Sigmoid colon (tissue), 7 donors: Measurements from ENCODE around the gene RBP7. TPM values are rescaled to one million over a fixed set of nuclear protein-coding genes. Genes with fewer than 3 reads are reported as not detected.

ENCODE experiments used
- DNase-seq: peaks from one replicate; pipeline ENCODE4 v3.0.0-alpha.2; 2019
- H3K27ac ChIP-seq, 4 donors: fragments of 200-600 bp; sonication (generic); one replicate each; pipeline ENCODE4 v1.5.1; 2016 to 2019; ENCODE audit warnings: mild to moderate bottlenecking in 1 of 4
- H3K27me3 ChIP-seq, 3 donors: fragments of 200-600 bp; sonication (generic); one replicate each; pipeline ENCODE4 v1.5.1; 2019; ENCODE audit warnings: mild to moderate bottlenecking in 1 of 3
- H3K36me3 ChIP-seq, 4 donors: fragments of 200-600 bp; sonication (generic); one replicate each; pipeline ENCODE4 v1.5.1; 2016 to 2019
- H3K4me1 ChIP-seq, 4 donors: fragments of 200-600 bp; sonication (generic); one replicate each; pipeline ENCODE4 v1.5.1; 2017 to 2019
- H3K4me3 ChIP-seq, 4 donors: fragments of 200-600 bp; sonication (generic); one replicate each; pipeline ENCODE4 v1.5.1; 2017 to 2019; ENCODE audit warnings: mild to moderate bottlenecking in 2 of 4, moderate library complexity in 1 of 4
- H3K9me3 ChIP-seq, 4 donors: fragments of 200-600 bp in 3 of 4; sonication (generic) in 3 of 4; one replicate each; pipeline versions ENCODE4 v1.5.1 to v1.6.1; 2013 to 2019
- EP300 ChIP-seq, 4 donors: sonication (generic); formaldehyde crosslinking; IDR thresholded peaks; one replicate each; pipeline ENCODE4 v1.6.1; 2017; ENCODE audit warnings: antibody characterized with exemption in 4 of 4
- POLR2A ChIP-seq, 2 donors: fragments of 450-650 bp; IDR thresholded peaks; one replicate each; pipeline ENCODE4 v1.6.1; 2016; ENCODE audit warnings: antibody characterized with exemption in 2 of 2, mild to moderate bottlenecking in 2 of 2, moderate library complexity in 2 of 2
- POLR2AphosphoS5 ChIP-seq, 4 donors: sonication (generic); formaldehyde crosslinking; IDR thresholded peaks; one replicate each; pipeline ENCODE4 v1.6.1; 2017; ENCODE audit warnings: antibody characterized with exemption in 4 of 4
- WGBS, 2 donors: extraction: QIAGEN DNeasy Blood & Tissue Kit; methylation state at CpG; one replicate each; pipeline ENCODE4 v1.1.7; 2013; 5-methylcytosine and 5-hydroxymethylcytosine counted together
- intact Hi-C: fragments of 100-400 bp; cut with DNase I; formaldehyde crosslinking; loops from one replicate; pipeline ENCODE4 v1.15.1; 2023
- polyA plus RNA-seq, 3 donors: library from polyadenylated mRNA; stranded (reverse); fragments of 200-250 nt; gene quantifications; one replicate each; pipeline ENCODE4 v1.2.3, GENCODE V29; 2013
- total RNA-seq, 4 donors: library from RNA; depleted of rRNA; stranded (reverse); fragments of >200 nt; gene quantifications; one replicate each; pipeline ENCODE4 v1.1.0, GENCODE V29; 2016
- TF ChIP-seq, protein P1 (sequence below), 4 experiments: fragments of 450-650 bp in 3 of 4; fragments of 200-600 bp in 1 of 4; IDR thresholded peaks; one replicate each; pipeline ENCODE4 v1.5.1; 2016 to 2019; ENCODE audit warnings: antibody characterized with exemption in 4 of 4, mild to moderate bottlenecking in 3 of 4, moderate library complexity in 2 of 4
- donor health status: healthy with polysubstance abuse.
- donor health status: Bipolar disorder and iron deficiency.
- donor health status: healthy.

RBP7 gene
- total and polyA plus RNA-seq, 7 donors, result 4.2 to 13.2 (median 10.0) TPM

DNA sequence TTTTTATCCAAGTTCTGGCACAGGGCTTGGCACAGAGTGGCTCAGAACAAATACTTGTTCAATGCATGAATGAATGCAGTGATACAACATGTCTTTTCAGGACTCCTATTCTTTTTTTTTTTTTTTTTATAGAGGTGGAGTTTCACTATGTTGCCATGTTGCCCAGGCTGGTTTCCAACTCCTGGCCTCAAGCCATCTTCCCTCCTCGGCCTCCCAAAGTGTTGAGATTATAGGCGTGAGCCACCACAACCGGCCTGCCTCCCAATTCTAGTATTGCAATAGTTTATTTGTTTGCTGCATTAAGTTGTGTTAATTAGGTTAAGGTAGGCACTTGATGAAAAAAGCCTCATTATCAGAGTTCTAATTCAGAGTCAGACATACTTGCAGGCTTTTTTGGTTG lies 53.6 kb downstream of the RBP7 start:
- no peak for DNase-seq
- no peak overlapping the region for H3K27ac ChIP-seq
- no peak overlapping the region for H3K4me3 ChIP-seq
- TF ChIP-seq EP300 (IDR thresholded peaks at IDR 0.05), result no peak
- TF ChIP-seq, protein P1, sequence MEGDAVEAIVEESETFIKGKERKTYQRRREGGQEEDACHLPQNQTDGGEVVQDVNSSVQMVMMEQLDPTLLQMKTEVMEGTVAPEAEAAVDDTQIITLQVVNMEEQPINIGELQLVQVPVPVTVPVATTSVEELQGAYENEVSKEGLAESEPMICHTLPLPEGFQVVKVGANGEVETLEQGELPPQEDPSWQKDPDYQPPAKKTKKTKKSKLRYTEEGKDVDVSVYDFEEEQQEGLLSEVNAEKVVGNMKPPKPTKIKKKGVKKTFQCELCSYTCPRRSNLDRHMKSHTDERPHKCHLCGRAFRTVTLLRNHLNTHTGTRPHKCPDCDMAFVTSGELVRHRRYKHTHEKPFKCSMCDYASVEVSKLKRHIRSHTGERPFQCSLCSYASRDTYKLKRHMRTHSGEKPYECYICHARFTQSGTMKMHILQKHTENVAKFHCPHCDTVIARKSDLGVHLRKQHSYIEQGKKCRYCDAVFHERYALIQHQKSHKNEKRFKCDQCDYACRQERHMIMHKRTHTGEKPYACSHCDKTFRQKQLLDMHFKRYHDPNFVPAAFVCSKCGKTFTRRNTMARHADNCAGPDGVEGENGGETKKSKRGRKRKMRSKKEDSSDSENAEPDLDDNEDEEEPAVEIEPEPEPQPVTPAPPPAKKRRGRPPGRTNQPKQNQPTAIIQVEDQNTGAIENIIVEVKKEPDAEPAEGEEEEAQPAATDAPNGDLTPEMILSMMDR (IDR thresholded peaks at IDR 0.05), result no peak
- TF ChIP-seq POLR2A (IDR thresholded peaks at IDR 0.05), result no peak
- H3K27me3 ChIP-seq, result no peaks in the 10 kb centered on the region
- 48 to 85% methylated on average over 3 of the region's 3 CpGs for WGBS, 2 donors
- H3K9me3 ChIP-seq, result no peaks in the 10 kb centered on the region
- H3K36me3 ChIP-seq, result peaks cover 0 to 10% (median 0%) of the 10 kb centered on the region in 4 donors
- peaks cover 0 to 49% (median 28%) of the 10 kb centered on the region in 4 donors for H3K4me1 ChIP-seq
- intact Hi-C loops, result no loop called here

DNA sequence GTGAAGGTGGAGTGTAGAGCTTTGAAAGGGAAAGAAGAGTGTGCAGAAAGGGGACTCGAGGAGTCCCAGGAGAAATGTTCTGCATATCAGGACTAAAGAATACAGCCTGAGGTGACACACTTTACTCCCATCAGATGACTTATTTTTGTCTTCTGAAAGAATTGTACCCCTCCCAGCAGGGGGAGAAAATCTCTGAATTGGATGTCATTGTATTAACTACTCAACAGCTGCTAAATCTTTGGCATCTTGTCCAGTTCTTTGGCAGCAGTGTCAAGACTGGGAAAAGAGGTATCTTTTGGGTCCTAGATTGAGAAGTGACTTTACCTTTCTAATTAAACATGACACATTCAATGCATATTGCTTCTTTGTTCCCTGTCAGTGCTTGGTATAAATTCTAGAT lies 54.6 kb downstream of the RBP7 start:
- Histone ChIP-seq H3K4me1 (peaks cover 0 to 49% (median 28%) of the 10 kb centered on the region in 4 donors), H3K27me3 (no peaks in the 10 kb centered on the region), H3K9me3 (no peaks in the 10 kb centered on the region), H3K4me3 (no peak overlapping the region), H3K36me3 (peaks cover 0 to 10% (median 0%) of the 10 kb centered on the region in 4 donors), H3K27ac (no peak overlapping the region)
- TF ChIP-seq, protein P1 (IDR thresholded peaks at IDR 0.05), result no peak
- no peak for TF ChIP-seq POLR2A (IDR thresholded peaks at IDR 0.05)
- no peak for TF ChIP-seq EP300 (IDR thresholded peaks at IDR 0.05)
- TF ChIP-seq POLR2AphosphoS5 (IDR thresholded peaks at IDR 0.05), result no peak
- 98% methylated on average over 1 of the region's 1 CpG for WGBS, 2 donors
- DNase-seq, result no peak
- intact Hi-C loops, result no loop called here

GRCh38 chr1:10052347-10052746 lies 55.3 kb downstream of the RBP7 start:
- no peak for DNase-seq
- TF ChIP-seq POLR2A (IDR thresholded peaks at IDR 0.05), result no peak
- TF ChIP-seq POLR2AphosphoS5 (IDR thresholded peaks at IDR 0.05), result no peak
- TF ChIP-seq, protein P1 (IDR thresholded peaks at IDR 0.05), result no peak
- TF ChIP-seq EP300 (IDR thresholded peaks at IDR 0.05), result no peak
- no peak overlapping the region for H3K4me3 ChIP-seq
- intact Hi-C loops, result no loop called here
- no peaks in the 10 kb centered on the region for H3K27me3 ChIP-seq
- H3K4me1 ChIP-seq, result peaks cover 0 to 49% (median 27%) of the 10 kb centered on the region in 4 donors
- 93 to 96% methylated on average over 4 of the region's 4 CpGs for WGBS, 2 donors
- H3K9me3 ChIP-seq, result no peaks in the 10 kb centered on the region
- no peak overlapping the region for H3K27ac ChIP-seq
- H3K36me3 ChIP-seq, result peaks cover 0 to 10% (median 0%) of the 10 kb centered on the region in 4 donors

DNA sequence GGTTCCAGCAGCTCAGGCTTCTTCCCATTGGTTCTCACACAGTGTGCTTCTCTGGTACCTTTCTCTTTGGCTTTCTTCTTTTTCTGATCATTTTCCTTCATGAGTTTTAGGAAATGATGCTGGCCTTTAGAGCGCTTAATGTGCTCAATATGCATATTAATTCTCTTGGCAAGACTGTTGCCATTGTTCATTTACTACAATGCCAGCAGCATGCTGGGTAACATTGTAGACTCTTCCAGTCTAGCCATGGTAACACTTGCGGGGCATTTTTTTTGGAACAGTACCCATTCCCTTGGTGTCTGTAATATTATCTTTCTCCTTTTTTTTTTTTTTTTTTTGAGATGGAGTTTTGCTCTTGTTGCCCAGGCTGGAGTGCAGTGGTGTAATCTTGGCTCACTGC lies 57.4 kb downstream of the RBP7 start:
- Histone ChIP-seq H3K9me3 (no peaks in the 10 kb centered on the region), H3K4me3 (no peak overlapping the region)

More for the DNA sequence above, 57.4 kb downstream of the RBP7 start:
- Histone ChIP-seq H3K27me3 (no peaks in the 10 kb centered on the region), H3K36me3 (peaks cover 0 to 10% (median 0%) of the 10 kb centered on the region in 4 donors), H3K4me1 (peaks cover 0 to 51% (median 41%) of the 10 kb centered on the region in 4 donors), H3K27ac (no peak overlapping the region)
- TF ChIP-seq EP300 (IDR thresholded peaks at IDR 0.05) (no peak), POLR2AphosphoS5 (IDR thresholded peaks at IDR 0.05) (no peak), POLR2A (IDR thresholded peaks at IDR 0.05) (no peak)
- TF ChIP-seq, protein P1 (IDR thresholded peaks at IDR 0.05), result no peak
- no peak for DNase-seq
- intact Hi-C loops, result no loop called here
- 95 to 99% methylated on average over 2 of the region's 2 CpGs for WGBS, 2 donors
